Right atrium auricular region (tissue), 2 donors: ENCODE measurements around the gene CERS6. TPM values are rescaled to one million over a fixed set of nuclear protein-coding genes. Genes with fewer than 3 reads are reported as not detected.

Experiments
- DNase-seq: peaks from one replicate; pipeline ENCODE4 v3.0.0-alpha.2; 2019; ENCODE audit warnings: low spot score
- H3K27ac ChIP-seq, 2 donors: fragments of 200-600 bp; sonication (generic); 1 replicate in 1 of 2; 2 replicates in 1 of 2; pipeline ENCODE4 v1.5.1; 2016 to 2019
- H3K27me3 ChIP-seq, 2 donors: fragments of 200-600 bp; sonication (generic); one replicate each; pipeline versions ENCODE4 v1.5.1 to v1.6.0; 2017 to 2019
- H3K36me3 ChIP-seq: fragments of 200-600 bp; sonication (generic); one replicate; pipeline ENCODE4 v1.5.1; 2016
- H3K4me1 ChIP-seq, 2 donors: fragments of 200-600 bp; sonication (generic); one replicate each; pipeline versions ENCODE4 v1.5.1 to v1.6.0; 2017 to 2019
- H3K4me3 ChIP-seq, 2 donors: fragments of 200-600 bp; sonication (generic); 1 replicate in 1 of 2; 2 replicates in 1 of 2; pipeline ENCODE4 v1.5.1; 2017 to 2019; ENCODE audit warnings: mild to moderate bottlenecking in 1 of 2, moderate library complexity in 1 of 2
- H3K9me3 ChIP-seq, 2 donors: fragments of 200-600 bp; sonication (generic); one replicate each; pipeline ENCODE4 v1.5.1; 2019
- CTCF ChIP-seq, 2 donors: fragments of 200-600 bp; sonication (generic); IDR thresholded peaks; one replicate each; pipeline ENCODE4 v1.5.1; 2019; ENCODE audit warnings: antibody characterized with exemption in 2 of 2
- total RNA-seq, 2 donors: library from RNA; depleted of rRNA; stranded (reverse); fragments of >200 nt; gene quantifications; one replicate each; pipeline ENCODE4 v1.1.0, GENCODE V29; 2016

Gene CERS6
- total RNA-seq, 2 donors from 2014 or later: 59.4 to 74.5 TPM

GRCh38 chr2:168470320-168471162 lies 14.5 kb downstream of the CERS6 start:
- Histone ChIP-seq H3K36me3 (no peaks in the 10 kb centered on the region), H3K4me3 (no peak overlapping the region), H3K9me3 (no peaks in the 10 kb centered on the region), H3K27ac (peak overlapping the region in 1 of 2 donors; percentile 4), H3K4me1 (peaks cover 0 to 29% of the 10 kb centered on the region in 2 donors), H3K27me3 (no peaks in the 10 kb centered on the region)
- no peak for DNase-seq
- no peak for TF ChIP-seq CTCF (IDR thresholded peaks at IDR 0.05)

- no peaks in the 10 kb centered on the region for H3K9me3 ChIP-seq
- DNase-seq: no peak
- no peaks in the 10 kb centered on the region for H3K36me3 ChIP-seq
- peak overlapping the region in 1 of 2 donors; percentile 4 for H3K27ac ChIP-seq
- no peak overlapping the region for H3K4me3 ChIP-seq
- no peak for TF ChIP-seq CTCF (IDR thresholded peaks at IDR 0.05)
- peaks cover 0 to 23% of the 10 kb centered on the region in 2 donors for H3K4me1 ChIP-seq
- no peaks in the 10 kb centered on the region for H3K27me3 ChIP-seq
These were observed 15.0 kb downstream of the CERS6 start for GRCh38 chr2:168471163-168471475.

GRCh38 chr2:168475636-168476035 lies 19.6 kb downstream of the CERS6 start:
- H3K4me3 ChIP-seq: no peak overlapping the region
- H3K9me3 ChIP-seq: no peaks in the 10 kb centered on the region
- no peaks in the 10 kb centered on the region for H3K36me3 ChIP-seq
- DNase-seq: no peak
- H3K4me1 ChIP-seq: peaks cover 0 to under 1% of the 10 kb centered on the region in 2 donors
- TF ChIP-seq CTCF (IDR thresholded peaks at IDR 0.05): no peak
- no peak overlapping the region for H3K27ac ChIP-seq
- no peaks in the 10 kb centered on the region for H3K27me3 ChIP-seq

- Histone ChIP-seq H3K27ac (no peak overlapping the region), H3K4me3 (no peak overlapping the region), H3K27me3 (no peaks in the 10 kb centered on the region), H3K36me3 (no peaks in the 10 kb centered on the region), H3K9me3 (no peaks in the 10 kb centered on the region), H3K4me1 (peaks cover 0 to 13% of the 10 kb centered on the region in 2 donors)
- DNase-seq: no peak
- no peak for TF ChIP-seq CTCF (IDR thresholded peaks at IDR 0.05)
These were observed 22.1 kb downstream of the CERS6 start for GRCh38 chr2:168478206-168478605.

- peaks cover 0 to 19% of the 10 kb centered on the region in 2 donors for H3K4me1 ChIP-seq
- DNase-seq: no peak
- H3K27me3 ChIP-seq: no peaks in the 10 kb centered on the region
- no peak overlapping the region for H3K4me3 ChIP-seq
- TF ChIP-seq CTCF (IDR thresholded peaks at IDR 0.05): no peak
- no peak overlapping the region for H3K27ac ChIP-seq
- H3K9me3 ChIP-seq: peaks cover 0 to under 1% of the 10 kb centered on the region in 2 donors
- H3K36me3 ChIP-seq: no peaks in the 10 kb centered on the region
These were observed 24.3 kb downstream of the CERS6 start for GRCh38 chr2:168480356-168480755.
